Esophagus (tissue), 2 donors: ENCODE results near the gene PSMB2. TPM values are rescaled to one million over a fixed set of nuclear protein-coding genes. Genes with fewer than 3 reads are reported as not detected.

ENCODE experiments used
- H3K27ac ChIP-seq, 2 donors: one replicate each; pipeline ENCODE4 v1.5.1; 2013; ENCODE audit warnings: low read depth in 2 of 2, mild to moderate bottlenecking in 2 of 2, inconsistent platforms in 1 of 2, low read length in 1 of 2, moderate library complexity in 1 of 2
- H3K27me3 ChIP-seq, 2 donors: one replicate each; pipeline ENCODE4 v1.6.1; 2013; ENCODE audit warnings: low read length in 2 of 2, control low read depth in 1 of 2, mild to moderate bottlenecking in 1 of 2; ENCODE audit not compliant: insufficient read depth in 2 of 2, control insufficient read depth in 1 of 2
- H3K36me3 ChIP-seq, 2 donors: one replicate each; pipeline ENCODE4 v1.6.1; 2013; ENCODE audit warnings: low read length in 1 of 2; ENCODE audit not compliant: control insufficient read depth in 2 of 2, insufficient read depth in 2 of 2
- H3K4me1 ChIP-seq, 2 donors: one replicate each; pipeline ENCODE4 v1.6.1; 2013; ENCODE audit warnings: low read length in 1 of 2; ENCODE audit not compliant: control insufficient read depth in 2 of 2, insufficient read depth in 2 of 2
- H3K4me3 ChIP-seq, 2 donors: one replicate each; pipeline ENCODE4 v1.5.1; 2013; ENCODE audit warnings: low read length in 2 of 2, mild to moderate bottlenecking in 2 of 2, low read depth in 1 of 2, moderate library complexity in 1 of 2
- H3K9me3 ChIP-seq, 2 donors: one replicate each; pipeline ENCODE4 v1.6.1; 2013; ENCODE audit warnings: mild to moderate bottlenecking in 2 of 2, low read depth in 1 of 2, low read length in 1 of 2, moderate library complexity in 1 of 2; ENCODE audit not compliant: control insufficient read depth in 2 of 2, insufficient read depth in 1 of 2
- WGBS, 2 donors: extraction: QIAGEN DNeasy Blood & Tissue Kit; methylation state at CpG; one replicate each; pipeline ENCODE4 v1.1.7; 2013; 5-methylcytosine and 5-hydroxymethylcytosine counted together
- polyA plus RNA-seq, 2 donors: library from polyadenylated mRNA; stranded (reverse); fragments of 200-250 nt; gene quantifications; one replicate each; pipeline ENCODE4 v1.2.3, GENCODE V29; 2013
- donor health status: healthy with polysubstance abuse.
- donor health status: Bipolar disorder and iron deficiency.

The PSMB2 gene
- polyA plus RNA-seq, 2 donors = 29.7 to 42.5 TPM

DNA sequence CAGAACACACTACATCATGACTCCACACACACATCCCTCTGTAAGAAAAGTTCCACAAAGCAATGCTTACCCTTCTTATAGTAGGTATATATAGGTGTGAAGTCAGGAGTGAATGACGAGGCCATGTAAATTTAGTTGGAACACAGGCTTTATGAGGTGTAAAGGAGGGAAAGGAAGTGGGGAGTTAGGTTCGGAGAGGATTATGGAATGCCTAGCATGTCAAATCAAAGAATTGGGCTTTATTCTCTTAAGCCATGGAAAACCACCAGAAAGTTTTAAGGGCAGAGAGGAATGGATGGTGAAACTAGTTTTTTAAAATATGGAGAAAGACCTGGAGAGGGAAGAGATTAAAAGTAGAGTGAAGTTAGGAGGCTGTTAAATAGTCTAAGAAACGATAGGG lies 41.9 kb downstream of the PSMB2 start:
- Histone ChIP-seq H3K4me1 (no peaks in the 10 kb centered on the region), H3K27me3 (no peaks in the 10 kb centered on the region), H3K36me3 (peaks cover 2 to 15% of the 10 kb centered on the region in 2 donors), H3K4me3 (no peak overlapping the region), H3K27ac (no peak overlapping the region), H3K9me3 (no peaks in the 10 kb centered on the region)
- WGBS, 2 donors = 86 to 94% methylated on average over 3 of the region's 3 CpGs

DNA sequence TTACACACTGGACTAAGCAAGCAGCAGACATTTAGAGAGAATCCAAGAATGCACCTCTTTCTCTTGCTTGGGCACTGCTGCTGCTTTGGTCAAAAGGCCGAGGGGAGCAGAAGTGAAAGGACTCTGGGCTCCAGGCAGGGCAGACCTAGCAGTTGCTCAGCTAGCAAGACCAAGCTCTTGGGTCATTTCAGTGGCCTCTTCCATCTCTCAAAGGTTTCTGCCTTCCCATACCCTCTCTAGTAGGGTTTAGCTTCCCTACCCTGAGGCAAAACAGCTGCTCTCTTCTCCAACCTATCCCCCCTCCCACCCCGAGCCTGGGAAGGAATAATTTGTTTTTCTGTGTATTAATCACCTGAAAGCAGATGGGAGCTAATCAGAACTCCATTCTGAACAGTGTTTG lies 42.4 kb downstream of the PSMB2 start:
- Histone ChIP-seq H3K36me3 (peaks cover 2 to 11% of the 10 kb centered on the region in 2 donors), H3K9me3 (no peaks in the 10 kb centered on the region), H3K27ac (no peak overlapping the region)

DNA sequence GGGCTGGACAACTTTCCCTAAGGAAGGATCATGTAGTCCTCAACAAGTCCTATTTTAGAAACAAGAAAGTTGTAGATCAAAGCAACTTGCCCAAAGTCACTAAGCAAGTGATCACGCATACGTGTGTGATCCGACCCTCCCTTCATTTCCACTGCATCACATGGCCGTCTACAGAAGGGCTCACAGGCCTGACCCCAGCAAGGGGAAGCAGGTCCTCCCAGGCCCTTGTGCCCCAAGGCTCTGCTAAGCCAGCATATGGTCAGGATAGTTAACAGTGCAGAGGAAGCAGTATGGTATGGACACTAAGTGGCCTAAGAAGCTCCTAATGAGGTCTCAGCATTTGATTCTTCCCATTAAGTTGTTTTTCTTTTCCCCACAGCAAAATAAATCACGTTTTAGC lies 43.5 kb downstream of the PSMB2 start:
- 87 to 88% methylated on average over 5 of the region's 5 CpGs for WGBS, 2 donors
- no peak overlapping the region for H3K4me3 ChIP-seq
- H3K27ac ChIP-seq = no peak overlapping the region
- H3K36me3 ChIP-seq = peaks cover 2 to 5% of the 10 kb centered on the region in 2 donors
- H3K27me3 ChIP-seq = no peaks in the 10 kb centered on the region
- no peaks in the 10 kb centered on the region for H3K9me3 ChIP-seq
- peaks cover 0 to 2% of the 10 kb centered on the region in 2 donors for H3K4me1 ChIP-seq

More for the DNA sequence above, 42.4 kb downstream of the PSMB2 start:
- Histone ChIP-seq H3K27me3 (no peaks in the 10 kb centered on the region), H3K4me1 (no peaks in the 10 kb centered on the region), H3K4me3 (no peak overlapping the region)
- WGBS, 2 donors = 60 to 75% methylated on average over 2 of the region's 2 CpGs

DNA sequence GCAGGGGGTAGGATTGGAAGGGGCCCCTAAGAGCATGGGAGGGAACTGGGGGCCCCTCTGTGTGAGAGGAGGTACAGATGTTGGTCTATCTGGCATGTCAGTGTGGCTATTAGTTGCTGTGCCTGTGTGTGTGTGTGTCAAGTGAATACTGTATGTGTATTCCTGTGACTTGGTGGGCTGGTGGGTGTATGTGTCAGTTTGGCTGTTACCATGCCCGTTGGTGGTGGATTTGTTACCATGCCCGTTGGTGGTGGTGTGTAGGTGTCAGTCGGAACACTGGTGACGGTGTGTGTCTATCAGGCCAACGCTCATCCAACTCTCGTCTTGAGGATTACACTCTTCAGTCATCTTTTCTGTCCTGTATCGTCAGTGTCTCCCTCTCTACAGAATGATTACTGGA lies 45.6 kb downstream of the PSMB2 start:
- Histone ChIP-seq H3K4me3 (no peak overlapping the region), H3K27me3 (no peaks in the 10 kb centered on the region), H3K9me3 (no peaks in the 10 kb centered on the region), H3K4me1 (peaks cover 0 to 2% of the 10 kb centered on the region in 2 donors), H3K36me3 (peaks cover 2 to 12% of the 10 kb centered on the region in 2 donors), H3K27ac (no peak overlapping the region)
- 91 to 93% methylated on average over 7 of the region's 7 CpGs for WGBS, 2 donors

DNA sequence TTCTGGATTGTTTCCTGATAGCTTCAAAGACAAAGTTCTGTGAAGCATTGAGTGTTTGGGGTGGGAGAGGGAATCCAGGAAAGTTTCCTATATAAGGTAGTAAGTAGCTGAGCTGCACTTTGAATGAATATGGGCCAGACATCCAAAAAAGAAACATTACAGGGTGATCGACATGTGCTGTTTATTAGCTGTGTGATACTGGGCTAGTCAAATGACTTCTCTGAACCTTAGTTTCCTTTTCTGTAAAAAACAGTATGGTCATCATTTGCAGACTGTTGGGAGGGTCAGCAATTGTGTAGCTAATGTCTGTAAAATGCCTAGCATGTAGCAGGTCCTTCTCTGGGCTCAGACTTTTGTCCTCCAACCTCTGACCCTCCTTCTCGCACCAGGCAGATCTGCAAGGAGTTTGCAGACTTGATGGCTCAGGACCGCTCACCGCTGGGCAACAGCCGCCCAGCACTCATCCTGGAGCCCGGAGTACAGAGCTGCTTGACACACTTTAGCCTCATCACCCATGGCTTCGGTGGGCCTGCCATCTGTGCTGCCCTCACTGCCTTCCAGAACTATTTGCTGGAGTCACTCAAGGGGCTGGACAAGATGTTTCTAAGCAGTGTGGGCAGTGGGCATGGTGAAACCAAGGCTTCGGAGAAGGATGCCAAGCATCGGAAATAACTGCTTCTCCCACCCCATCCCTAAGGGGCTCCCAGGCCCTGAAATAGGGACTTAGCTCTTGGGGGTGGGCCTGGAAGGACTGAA lies 47.1 kb downstream of the PSMB2 start:
- peaks cover 0 to 14% of the 10 kb centered on the region in 2 donors for H3K36me3 ChIP-seq
- WGBS, 2 donors = 93 to 94% methylated on average over 9 of the region's 9 CpGs
- no peaks in the 10 kb centered on the region for H3K9me3 ChIP-seq
- H3K4me3 ChIP-seq = no peak overlapping the region
- no peaks in the 10 kb centered on the region for H3K27me3 ChIP-seq
- H3K4me1 ChIP-seq = peaks cover 0 to 2% of the 10 kb centered on the region in 2 donors
- no peak overlapping the region for H3K27ac ChIP-seq

DNA sequence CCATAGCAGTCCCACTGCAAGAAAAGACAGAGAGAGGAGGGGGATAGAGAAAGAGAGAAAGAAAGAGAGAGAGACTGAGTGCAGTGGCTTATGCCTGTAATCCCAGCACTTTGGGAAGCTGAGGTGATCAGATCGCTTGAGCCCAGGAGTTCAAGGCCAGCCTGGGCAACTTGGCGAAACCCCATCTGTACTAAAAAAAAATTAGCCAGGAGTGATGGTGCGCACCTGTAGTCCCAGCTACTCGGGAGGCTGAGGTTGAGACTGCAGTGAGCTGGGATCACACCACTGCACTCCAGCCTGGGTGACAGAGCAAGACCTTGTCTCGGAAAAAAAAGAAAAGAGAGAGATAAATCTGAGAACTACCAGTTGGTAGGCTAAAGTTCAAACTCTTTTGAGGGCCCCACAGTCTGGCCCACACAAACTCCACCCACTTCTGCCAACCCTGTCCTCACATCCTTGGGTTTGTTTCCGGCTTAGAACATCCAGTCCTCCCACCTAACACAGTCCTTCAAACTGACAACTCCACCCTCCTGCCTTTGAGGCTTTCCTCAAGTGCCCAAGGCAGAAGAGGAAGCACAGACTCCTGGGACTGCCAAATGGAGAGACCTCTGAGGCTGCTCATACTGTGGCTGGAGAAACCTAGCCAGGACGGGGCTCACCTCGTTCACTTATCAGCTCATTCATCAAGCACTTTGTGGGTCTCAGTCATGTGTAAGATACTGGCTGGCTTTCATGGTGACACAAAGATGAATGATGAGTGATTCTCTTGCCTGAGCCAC lies 48.1 kb downstream of the PSMB2 start:
- no peak overlapping the region for H3K4me3 ChIP-seq
- no peaks in the 10 kb centered on the region for H3K27me3 ChIP-seq
- no peaks in the 10 kb centered on the region for H3K9me3 ChIP-seq
- H3K4me1 ChIP-seq = peaks cover 0 to 2% of the 10 kb centered on the region in 2 donors
- H3K36me3 ChIP-seq = peaks cover 0 to 11% of the 10 kb centered on the region in 2 donors
- WGBS, 2 donors = 65 to 76% methylated on average over 7 to 8 of the region's 8 CpGs
- H3K27ac ChIP-seq = no peak overlapping the region

DNA sequence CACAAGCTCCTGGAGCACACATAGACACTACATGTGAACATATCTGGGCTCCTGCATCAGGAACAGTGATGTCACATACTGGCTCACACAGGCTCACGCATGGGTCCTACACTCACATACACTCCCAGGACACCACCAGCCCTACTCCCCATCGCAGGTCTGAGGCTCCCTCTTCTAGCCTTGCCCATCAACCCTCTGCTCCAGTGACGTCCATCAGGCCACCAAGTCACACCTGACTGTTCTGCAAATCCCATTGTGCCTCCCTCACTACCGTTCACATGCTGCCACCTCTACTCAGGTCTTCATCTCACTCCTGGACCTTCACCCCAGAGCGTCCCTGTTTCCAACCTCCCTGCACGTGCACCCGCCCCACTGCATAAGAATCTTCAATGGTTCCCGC lies 50.1 kb downstream of the PSMB2 start:
- 94% methylated on average over 8 of the region's 8 CpGs for WGBS, 2 donors
- Histone ChIP-seq H3K4me3 (no peak overlapping the region), H3K27me3 (no peaks in the 10 kb centered on the region), H3K4me1 (peaks cover 0 to 2% of the 10 kb centered on the region in 2 donors), H3K27ac (no peak overlapping the region), H3K36me3 (peaks cover 0 to 11% of the 10 kb centered on the region in 2 donors), H3K9me3 (no peaks in the 10 kb centered on the region)

DNA sequence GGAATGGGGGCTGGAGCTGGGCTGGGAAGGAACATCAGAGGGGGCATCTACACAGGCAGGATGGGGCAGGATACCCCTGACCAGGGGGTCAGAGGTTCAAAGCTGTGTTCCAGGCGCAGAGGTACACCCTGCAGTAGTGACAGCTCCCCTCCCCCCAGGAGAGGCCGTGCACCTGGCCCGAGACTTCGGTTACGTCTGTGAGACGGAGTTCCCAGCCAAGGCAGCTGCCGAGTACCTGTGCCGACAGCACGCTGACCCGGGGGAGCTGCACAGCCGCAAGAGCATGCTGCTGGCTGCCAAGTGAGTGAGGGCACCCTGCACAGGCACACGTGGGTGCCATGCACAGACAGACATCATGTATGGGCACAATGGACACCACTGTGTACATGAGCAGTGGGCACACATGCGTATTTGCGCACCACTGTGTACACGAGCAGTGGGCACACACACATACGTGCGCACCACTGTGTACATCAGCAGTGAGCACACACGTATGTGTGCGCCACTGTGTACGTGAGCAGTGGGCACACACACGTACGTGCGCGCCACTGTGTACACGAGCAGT lies 50.8 kb downstream of the PSMB2 start:
- Histone ChIP-seq H3K4me1 (peaks cover 0 to 2% of the 10 kb centered on the region in 2 donors), H3K9me3 (no peaks in the 10 kb centered on the region), H3K36me3 (peaks cover 0 to 9% of the 10 kb centered on the region in 2 donors), H3K4me3 (no peak overlapping the region), H3K27ac (no peak overlapping the region), H3K27me3 (no peaks in the 10 kb centered on the region)
- WGBS, 2 donors = 90 to 91% methylated on average over 25 of the region's 25 CpGs

DNA sequence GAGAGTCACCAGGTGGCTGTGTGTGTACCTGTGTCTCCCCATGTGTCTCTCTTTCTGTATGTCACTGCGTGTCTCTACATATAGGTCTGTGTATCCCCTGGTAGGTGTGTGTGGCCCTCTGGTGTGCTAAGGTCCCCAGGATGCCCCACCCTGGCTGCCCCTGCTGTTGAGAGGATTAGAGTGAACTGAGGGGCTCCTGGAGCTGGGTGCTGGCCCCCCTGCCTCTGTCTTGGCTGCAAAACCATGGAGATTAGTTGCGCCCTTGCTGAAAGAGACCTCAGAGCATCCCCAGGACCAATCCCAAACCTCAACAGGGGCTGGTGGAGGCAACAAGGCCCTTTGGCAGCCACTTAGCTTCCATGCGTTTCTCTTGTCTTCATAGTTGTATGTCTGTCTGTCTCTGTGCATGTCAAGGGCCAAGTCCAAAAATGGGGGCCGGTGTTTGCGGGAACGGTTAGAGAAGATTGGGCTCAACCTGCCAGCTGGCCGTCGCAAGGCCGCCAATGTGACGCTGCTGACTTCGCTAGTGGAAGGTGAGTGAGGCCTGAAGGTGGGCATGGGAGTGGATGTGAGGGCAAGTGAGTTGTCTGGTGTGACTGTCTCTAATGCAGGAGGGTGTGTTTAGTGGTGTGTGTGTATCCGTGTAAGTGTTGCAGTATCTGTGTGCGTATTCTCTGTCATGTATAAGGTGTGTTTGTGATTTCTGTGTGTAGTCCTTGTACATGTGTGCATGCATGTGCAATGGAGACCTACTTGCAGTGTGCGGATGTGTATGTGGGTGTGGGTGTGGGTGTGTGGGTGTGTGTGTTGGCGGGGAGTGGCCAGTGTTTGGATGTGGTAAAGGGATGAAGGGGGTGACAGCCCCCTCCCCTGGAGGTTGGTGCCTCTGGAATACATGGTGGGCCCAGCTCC lies 51.6 kb downstream of the PSMB2 start:
- H3K4me1 ChIP-seq = peaks cover 0 to 2% of the 10 kb centered on the region in 2 donors
- no peaks in the 10 kb centered on the region for H3K9me3 ChIP-seq
- 96% methylated on average over 15 of the region's 15 CpGs for WGBS, 2 donors
- H3K36me3 ChIP-seq = peaks cover 0 to 9% of the 10 kb centered on the region in 2 donors
- no peaks in the 10 kb centered on the region for H3K27me3 ChIP-seq
- no peak overlapping the region for H3K27ac ChIP-seq
- H3K4me3 ChIP-seq = no peak overlapping the region
